ENCODE data around the gene P2RX5.
"Not testable (repeated sequence)": the region's sequence is repeated elsewhere in the genome, so short reads cannot be mapped to it uniquely, and the experiment has no call there.

P2RX5 gene

DNA sequence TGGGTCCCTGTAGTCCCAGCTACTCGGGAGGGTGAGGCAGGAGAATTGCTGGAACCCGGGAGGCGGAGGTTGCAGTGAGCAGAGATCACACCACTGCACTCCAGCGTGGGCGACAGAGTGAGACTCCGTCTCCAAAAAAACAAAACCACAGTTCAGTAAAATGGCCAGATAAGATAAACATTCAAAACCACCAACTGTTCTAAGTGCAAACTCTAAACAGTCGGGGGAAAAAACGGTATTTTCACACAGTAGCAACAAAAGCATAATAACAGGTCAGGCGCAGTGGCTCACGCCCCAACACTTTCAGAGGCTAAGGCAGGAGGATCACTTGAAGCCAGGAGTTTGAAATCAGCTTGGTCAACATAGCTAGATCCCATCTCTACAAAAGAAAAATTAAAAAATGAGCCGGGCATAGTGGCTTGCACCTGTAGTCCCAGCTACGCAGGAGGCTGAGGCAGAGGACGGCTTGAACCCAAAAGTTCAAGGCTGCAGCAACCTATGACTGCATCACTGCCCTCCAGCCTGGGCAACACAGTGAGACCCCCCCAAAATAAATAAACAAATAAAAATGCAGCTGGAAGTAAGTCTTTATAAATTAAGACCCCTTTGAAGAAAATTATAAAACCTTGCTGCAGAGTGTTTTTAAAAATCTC, 17.0 kb upstream of the P2RX5 start:
- no peak for DNase-seq (ENCODE audit: low spot score)

- DNase-seq (ENCODE audit: low spot score) = no peak
Measured at GRCh38 chr17:3710951-3711383, 15.0 kb upstream of the P2RX5 start.

DNA sequence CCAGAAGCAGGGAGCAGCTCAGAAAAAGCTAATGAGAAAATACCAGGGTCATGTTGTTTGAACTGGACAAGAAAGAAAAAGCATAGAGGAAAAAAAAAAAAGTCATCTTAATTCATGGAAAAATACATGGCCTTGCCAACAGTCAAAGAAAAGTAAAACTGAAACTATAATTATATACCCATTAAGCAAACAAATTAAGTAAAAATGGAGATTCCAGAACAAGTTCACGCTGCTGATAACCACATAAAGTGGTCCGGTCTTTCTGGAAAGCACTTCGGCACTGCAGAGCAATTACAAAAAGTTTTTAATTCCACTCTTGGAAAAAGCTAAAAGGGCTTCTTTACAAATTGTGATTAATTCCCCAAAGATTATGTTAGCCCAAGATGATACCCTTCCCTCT, 12.4 kb upstream of the P2RX5 start:
- no peak for DNase-seq (ENCODE audit: low spot score)

DNA sequence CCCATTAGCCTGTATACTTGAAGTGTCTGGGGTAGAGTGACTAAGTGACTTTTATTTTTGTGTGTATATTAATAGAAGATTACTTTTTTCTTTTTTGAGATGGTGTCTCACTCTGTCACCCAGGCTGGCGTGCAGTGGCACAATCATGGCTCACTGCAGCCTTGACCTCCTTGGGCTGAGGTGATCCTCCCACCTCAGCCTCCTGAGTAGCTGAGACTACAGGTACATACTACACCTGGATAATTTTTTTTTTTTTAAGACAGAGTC, 9.7 kb upstream of the P2RX5 start:
- DNase-seq (ENCODE audit: low spot score) = not testable (repeated sequence)

GRCh38 chr17:3704931-3705717, 9.2 kb upstream of the P2RX5 start:
- DNase-seq (ENCODE audit: low spot score) = no peak

GRCh38 chr17:3702041-3702539, 6.1 kb upstream of the P2RX5 start:
- DNase-seq (ENCODE audit: low spot score) = not testable (repeated sequence)

DNA sequence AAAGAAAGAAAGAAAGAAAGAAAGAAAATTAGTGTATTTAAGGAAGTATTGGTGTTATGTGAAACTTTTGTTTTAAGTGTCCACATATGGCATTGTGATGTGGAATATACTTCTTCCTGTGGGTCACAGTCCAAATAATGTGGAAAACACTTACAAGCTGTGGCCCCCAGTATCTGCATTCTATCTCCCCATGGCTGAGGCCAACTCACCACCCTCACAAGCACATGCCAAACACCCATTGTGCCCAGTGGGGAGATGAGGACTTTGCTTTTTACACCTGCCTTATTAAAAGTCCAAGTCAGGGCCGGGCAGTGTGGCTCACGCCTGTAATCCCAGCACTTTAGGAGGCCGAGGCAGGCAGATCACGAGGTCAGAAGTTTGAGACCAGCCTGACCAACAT, 4.0 kb upstream of the P2RX5 start:
- no peak for DNase-seq (ENCODE audit: low spot score)

DNA sequence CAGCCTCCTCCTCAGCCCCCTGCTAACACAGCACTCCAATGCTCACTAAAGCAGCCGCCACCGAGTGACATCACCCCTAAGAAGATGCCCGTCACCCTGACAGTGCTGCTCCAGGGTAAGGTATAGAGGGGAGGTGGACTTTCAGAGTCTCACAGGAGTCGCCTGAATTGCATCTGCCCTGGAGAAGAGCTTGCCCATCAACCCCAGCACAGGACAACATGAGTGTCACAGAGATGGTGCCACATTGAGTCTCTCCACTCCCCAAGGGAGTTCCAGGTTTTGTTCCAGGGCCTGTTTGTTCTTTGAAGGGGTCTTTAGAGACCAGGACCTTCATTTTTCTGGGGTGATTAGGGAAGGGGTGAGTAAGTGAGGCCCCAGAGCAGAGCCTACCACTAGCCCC, 2.2 kb upstream of the P2RX5 start:
- no peak for DNase-seq (ENCODE audit: low spot score)

DNA sequence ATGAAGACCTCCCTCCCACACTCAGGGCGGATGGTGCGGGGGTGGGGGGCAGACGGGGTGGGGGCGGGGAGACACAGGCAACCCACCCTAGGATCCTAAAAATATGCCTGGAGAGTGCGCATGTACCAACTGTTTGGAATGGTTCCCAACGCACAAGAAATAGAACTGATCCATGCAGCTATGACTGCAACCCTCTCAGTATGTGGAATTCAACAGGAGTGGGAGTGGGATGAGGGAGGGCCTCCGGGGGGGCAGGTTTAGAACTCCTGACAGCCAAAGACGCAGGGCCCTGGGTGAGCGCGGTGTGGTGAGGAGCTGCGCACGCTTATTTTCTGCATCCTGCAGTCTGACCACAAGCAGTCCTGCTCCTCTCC, 1.1 kb upstream of the P2RX5 start:
- DNase-seq (ENCODE audit: low spot score) = no peak

- DNase-seq (ENCODE audit: low spot score) = no peak
Measured at GRCh38 chr17:3695129-3695722, 729 bp downstream of the P2RX5 start.

DNA sequence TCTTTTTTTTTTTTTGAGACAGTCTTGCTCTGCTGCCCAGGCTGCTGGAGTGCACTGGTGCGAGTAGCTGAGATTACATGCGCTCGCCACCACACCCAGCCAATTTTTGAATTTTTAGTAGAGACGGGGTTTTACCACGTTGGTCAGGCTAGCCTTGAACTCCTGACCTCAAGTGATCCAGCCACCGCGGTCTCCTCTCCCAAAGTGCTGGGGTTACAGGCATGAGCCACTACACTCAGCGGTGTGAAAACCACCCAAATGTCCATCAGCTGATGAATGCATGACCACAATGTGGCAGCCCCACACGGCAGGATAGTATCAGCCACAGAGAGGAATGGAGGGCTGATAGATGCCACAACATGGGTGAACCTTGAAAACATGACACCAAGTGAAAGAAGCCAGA, 2.1 kb downstream of the P2RX5 start:
- DNase-seq (ENCODE audit: low spot score) = no peak

GRCh38 chr17:3693141-3693540, 2.8 kb downstream of the P2RX5 start:
- no peak for DNase-seq (ENCODE audit: low spot score)

DNA sequence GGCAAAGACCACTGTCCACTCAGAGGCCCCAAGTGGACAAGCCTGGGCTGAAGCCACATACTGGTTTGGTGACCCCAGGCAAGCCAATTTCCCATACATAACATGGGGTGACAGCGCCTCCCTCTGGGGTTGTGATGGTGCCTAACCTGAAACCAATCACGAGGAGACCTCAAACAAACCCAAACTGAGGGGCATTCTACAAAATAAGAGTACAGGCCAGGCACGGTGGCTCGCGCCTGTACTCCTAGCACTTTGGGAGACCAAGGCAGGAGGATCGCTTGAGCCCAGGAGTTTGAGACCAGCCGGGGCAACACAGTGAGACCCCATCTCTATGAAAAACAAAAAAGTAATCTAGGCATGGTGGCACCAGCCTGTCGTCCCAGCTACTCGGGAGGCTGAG, 3.6 kb downstream of the P2RX5 start:
- no peak for DNase-seq (ENCODE audit: low spot score)

- DNase-seq (ENCODE audit: low spot score) = no peak
Measured at GRCh38 chr17:3691617-3692067, 4.3 kb downstream of the P2RX5 start.

DNA sequence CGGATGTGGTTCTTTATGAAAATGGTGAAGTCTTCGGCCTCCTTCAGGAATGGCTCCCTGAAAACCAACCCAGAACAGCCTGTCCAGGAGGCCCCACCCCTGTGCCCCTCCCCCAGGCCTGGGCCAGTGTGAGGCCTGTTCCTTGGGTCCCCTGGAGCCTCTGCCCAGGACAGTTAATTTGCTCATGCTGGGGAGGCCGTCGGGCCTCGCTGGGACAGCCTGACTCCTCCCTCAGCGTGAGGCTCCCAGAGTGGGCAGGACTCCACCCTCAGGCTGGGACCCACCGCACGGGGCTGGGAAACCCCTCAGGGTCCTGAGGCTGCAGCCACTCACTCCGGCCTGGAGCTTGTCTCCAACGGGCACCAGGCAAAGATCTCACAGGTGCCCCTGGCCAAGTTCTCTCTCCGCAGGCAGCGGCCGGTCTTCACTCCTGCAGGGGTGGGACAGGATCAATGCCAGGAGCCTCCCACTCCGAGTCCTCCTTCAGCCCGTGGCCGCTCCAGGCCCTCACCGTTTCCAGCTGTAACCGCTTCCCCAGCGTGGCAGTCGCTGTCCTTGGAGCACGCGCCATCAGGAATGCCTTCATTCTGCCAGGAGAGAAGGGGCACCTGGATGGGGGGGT, 5.8 kb downstream of the P2RX5 start:
- DNase-seq (ENCODE audit: low spot score) = no peak

- no peak for DNase-seq (ENCODE audit: low spot score)
Measured at GRCh38 chr17:3689262-3690093, 6.5 kb downstream of the P2RX5 start.

DNA sequence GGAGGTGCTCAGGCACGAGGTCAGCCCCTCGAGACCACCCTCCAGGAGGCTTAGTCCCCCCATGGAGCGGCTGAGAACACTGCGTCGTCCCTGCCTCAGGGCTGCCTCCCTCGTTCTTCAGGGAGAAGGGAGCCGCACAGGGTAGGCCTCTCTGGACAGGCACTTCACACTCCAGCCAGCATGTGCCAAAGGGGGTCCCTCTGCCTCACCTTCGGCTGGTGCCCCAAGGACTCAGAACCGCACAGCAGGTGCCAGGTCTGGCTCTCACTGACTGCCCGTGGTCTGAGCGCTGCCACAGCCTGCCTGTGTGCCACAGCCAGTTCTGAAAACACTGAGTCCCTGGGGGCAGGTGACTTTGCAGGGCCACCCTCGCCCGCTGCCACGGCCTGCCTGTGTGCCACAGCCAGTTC, 7.1 kb downstream of the P2RX5 start:
- no peak for DNase-seq (ENCODE audit: low spot score)

- DNase-seq (ENCODE audit: low spot score) = no peak
Measured at GRCh38 chr17:3688027-3688553, 7.9 kb downstream of the P2RX5 start.

- DNase-seq (ENCODE audit: low spot score) = no peak
Measured at GRCh38 chr17:3685174-3685573, 10.8 kb downstream of the P2RX5 start.

GRCh38 chr17:3683054-3683511, 12.9 kb downstream of the P2RX5 start:
- DNase-seq (ENCODE audit: low spot score) = peak; percentile 75

GRCh38 chr17:3682033-3682432, 13.9 kb downstream of the P2RX5 start:
- DNase-seq (ENCODE audit: low spot score) = no peak

DNA sequence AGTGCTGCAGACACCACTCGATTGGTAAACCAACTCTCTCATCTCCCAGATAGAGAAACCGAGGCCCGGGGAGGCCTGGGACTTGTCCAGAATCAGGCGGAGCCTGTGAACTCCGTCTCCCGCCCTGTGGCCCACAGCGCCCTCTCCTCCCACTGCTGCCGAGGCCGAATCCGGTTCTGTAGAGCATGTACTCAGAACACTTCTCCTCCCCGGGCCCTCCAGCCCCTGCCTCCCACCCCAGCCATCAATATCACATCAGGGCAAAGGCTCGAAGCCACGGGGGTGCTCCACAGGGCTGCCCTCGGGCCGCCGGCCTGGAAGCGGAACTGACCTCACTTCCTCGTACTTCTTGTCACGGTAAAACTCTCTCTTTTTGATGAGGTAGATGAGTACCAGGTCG, 14.4 kb downstream of the P2RX5 start:
- DNase-seq (ENCODE audit: low spot score) = no peak
